ENCODE results near the gene FZD4.
"Not testable (repeated sequence)": the region's sequence is repeated elsewhere in the genome, so short reads cannot be mapped to it uniquely, and the experiment has no call there.

The FZD4 gene

DNA sequence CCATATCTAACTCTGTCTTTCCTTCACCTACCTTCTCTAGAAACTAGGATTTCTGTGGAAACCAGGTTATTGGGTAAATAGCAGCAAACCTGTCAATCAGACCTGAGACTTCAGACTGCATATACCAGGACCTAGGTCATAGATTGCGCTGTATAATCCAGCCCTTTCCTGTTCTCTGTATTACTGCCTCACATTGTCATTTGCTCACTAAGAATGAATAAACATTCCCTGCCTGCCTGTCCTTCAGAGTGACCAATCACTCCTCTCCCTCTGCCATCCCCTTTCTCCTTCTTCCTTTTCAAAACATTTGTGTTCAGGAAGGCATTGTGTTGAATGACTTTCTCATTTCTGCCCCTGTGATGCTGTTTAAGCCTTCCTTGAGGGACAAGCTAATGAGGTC lies 14.1 kb upstream of the FZD4 start:
- FAIRE-seq: no peak
- TF ChIP-seq, protein P1, sequence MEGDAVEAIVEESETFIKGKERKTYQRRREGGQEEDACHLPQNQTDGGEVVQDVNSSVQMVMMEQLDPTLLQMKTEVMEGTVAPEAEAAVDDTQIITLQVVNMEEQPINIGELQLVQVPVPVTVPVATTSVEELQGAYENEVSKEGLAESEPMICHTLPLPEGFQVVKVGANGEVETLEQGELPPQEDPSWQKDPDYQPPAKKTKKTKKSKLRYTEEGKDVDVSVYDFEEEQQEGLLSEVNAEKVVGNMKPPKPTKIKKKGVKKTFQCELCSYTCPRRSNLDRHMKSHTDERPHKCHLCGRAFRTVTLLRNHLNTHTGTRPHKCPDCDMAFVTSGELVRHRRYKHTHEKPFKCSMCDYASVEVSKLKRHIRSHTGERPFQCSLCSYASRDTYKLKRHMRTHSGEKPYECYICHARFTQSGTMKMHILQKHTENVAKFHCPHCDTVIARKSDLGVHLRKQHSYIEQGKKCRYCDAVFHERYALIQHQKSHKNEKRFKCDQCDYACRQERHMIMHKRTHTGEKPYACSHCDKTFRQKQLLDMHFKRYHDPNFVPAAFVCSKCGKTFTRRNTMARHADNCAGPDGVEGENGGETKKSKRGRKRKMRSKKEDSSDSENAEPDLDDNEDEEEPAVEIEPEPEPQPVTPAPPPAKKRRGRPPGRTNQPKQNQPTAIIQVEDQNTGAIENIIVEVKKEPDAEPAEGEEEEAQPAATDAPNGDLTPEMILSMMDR (IDR thresholded peaks at IDR 0.05; ENCODE audit: insufficient read depth, missing control alignments): no peak
- DNase-seq (ENCODE audit: insufficient read length, low spot score): no peak

DNA sequence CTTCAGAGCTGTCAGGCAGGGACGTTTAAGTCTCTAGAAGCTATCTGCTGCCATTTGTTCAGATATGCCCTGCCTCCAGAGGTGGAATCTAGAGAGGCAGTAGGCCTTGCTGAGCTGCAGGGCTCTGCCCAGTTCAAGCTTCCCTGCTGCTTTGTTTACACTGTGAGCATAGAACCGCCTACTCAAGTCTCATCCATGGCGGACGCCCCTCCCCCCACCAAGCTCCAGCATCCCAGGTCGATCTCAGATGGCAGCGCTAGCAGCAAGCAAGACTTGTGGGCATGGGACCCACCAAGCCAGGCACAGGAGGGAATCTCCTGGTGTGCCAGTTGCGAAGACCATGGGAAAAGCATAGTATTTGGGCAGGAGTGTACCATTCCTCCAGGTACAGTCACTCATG lies 12.4 kb upstream of the FZD4 start:
- not testable (repeated sequence) for DNase-seq (ENCODE audit: insufficient read length, low spot score); FAIRE-seq

DNA sequence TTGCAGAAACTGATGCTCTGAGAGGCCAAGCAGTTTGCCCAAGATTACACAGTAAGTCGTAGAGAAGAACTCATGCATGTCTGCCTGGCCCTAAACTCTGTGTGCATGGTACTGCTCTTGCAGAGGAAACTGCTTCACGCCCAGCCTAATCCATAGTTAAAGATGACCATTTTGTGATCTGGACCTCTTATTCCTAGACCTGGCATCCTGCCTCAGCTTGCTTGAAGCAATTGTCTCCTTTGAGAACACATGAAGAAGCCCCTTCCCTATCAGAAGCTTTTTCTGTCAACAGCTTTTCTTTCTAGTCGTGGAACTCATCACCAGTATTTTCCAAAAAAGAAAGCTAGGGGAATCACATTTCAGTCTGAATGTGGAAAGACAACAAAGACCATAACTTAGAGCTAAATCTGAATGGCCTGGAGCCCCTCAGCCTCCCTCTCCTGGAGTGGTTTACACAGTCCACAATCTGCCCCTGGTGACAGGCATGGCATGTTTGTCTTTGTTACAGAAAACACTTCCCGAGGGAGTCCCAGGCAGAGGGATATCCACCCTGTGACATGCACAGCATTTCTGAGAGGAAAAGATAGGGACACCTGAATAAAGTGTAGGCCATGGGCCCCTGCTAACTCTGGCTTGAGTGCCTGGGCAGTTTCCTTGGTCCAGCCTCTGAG lies 2.9 kb upstream of the FZD4 start:
- no peak for FAIRE-seq
- no peak for DNase-seq (ENCODE audit: insufficient read length, low spot score)
- TF ChIP-seq, protein P1 (IDR thresholded peaks at IDR 0.05; ENCODE audit: insufficient read depth, missing control alignments): no peak

DNA sequence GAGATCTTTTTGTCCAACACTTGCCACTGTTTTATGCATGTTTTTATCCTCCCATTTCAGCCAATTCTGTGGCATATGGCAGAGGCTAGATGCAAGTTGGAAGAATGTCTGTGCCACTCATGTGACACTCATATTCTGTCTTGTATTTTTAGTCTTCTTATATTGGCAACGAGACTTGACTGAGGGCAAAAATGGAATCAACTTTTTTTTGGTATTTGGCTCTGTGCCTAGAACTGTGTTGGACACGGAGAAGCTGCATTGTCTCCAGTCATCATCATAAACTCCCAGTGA lies 1.7 kb upstream of the FZD4 start:
- TF ChIP-seq, protein P1 (IDR thresholded peaks at IDR 0.05; ENCODE audit: insufficient read depth, missing control alignments): no peak
- FAIRE-seq: no peak
- DNase-seq (ENCODE audit: insufficient read length, low spot score): no peak

DNA sequence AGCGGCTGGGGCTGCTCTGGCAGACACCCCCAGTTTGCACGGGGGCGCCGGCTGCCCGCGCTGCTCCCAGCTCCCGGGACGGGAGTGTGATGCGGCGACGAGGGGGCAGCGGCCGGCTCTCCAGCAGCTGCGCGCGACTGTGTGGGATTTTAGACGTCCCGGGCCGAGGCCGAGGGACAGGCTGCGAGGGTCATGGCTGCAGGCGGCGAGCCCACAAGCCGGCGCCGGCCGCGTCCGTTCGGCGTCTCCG lies 159 bp downstream of the FZD4 start:
- TF ChIP-seq, protein P1 (IDR thresholded peaks at IDR 0.05; ENCODE audit: insufficient read depth, missing control alignments): no peak
- no peak for FAIRE-seq

DNA sequence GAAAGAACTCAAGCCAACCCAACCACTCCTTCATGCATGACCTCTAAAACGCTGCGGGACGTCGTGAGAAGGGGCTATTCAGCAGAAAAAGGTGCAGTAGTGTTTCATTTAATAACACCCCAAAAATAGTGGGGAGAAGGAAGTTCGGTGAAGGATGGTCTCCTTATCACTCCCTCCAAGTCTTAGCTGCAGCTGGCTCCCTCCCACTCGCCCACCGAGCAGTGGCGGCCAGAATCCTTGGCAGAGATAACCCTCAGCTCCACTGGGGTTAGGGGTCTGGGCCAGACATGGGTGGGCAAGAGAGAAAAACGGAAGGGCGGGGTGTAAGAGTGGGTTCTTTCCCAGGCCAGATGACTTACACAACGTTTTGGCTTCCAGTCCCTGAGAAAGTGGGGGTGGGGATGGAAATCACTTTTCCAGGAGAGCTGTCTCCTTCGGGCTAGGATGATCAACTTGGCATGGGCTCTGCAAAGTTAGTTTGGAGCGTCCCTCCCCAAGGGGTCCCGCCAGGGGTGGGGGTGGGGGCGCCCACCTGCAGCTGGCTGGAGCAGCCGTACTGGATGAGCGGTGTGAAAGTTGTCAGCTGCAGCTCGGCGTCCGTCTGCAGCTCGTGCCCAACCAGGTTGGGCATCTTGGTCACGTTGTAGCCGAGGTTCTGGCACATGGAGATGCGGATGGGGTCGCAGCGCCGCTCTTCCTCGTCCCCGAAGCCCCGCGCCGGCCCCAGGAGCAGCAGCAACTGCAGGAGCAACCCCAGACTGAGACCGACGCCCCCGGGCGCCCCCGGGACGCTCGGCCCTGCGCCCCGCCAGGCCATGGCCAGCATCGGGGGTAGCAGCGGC lies 705 bp downstream of the FZD4 start:
- TF ChIP-seq, protein P1 (IDR thresholded peaks at IDR 0.05; ENCODE audit: insufficient read depth, missing control alignments): no peak
- no peak for DNase-seq (ENCODE audit: insufficient read length, low spot score)
- FAIRE-seq: no peak

More for the DNA sequence above, 159 bp downstream of the FZD4 start:
- no peak for DNase-seq (ENCODE audit: insufficient read length, low spot score)

DNA sequence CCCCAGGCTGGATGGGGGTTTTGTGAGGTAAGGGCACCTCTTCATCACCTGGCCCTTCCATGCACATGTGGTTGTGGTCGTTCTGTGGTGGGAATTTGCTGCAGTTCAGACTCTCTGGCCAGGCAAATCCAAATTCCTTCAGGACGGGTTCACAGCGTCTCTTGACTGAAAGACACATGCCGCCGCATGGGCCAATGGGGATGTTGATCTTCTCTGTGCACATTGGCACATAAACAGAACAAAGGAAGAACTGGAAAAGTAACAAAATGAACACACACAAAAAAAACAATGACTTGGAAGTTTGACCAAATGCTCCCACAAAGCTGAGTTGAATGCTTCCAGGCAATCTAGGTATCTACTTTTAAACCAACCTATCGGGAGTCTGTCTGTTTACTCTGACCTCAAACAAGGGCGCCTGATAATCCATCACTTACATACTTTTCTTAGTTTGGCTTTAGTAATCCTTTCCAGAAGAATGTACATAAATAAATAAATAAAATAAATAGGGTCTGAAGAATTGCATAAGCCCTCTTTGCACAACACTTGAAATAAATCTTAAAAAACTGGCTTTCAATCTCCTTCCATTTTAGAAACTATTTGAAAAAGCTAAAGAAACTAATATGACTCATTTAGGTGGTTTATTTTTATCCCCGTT lies 2.8 kb downstream of the FZD4 start:
- DNase-seq (ENCODE audit: insufficient read length, low spot score) (no peak), FAIRE-seq (no peak)
- TF ChIP-seq, protein P1 (IDR thresholded peaks at IDR 0.05; ENCODE audit: insufficient read depth, missing control alignments): no peak

All from D721Med (cell line).